DOHH2 (cell line): ENCODE data around the gene PLEKHA3.

Experiments used
- H3F3A ChIP-seq: fragments of 200-600 bp; sonication (generic), shearing (Covaris generic); 2 replicates; pipeline ENCODE4 v1.6.0; 2016; ENCODE audit warnings: antibody characterized with exemption, mild to moderate bottlenecking; ENCODE audit not compliant: control insufficient read depth, insufficient read depth
- H3K27ac ChIP-seq: fragments of 200-600 bp; sonication (generic); 2 replicates; pipeline ENCODE4 v1.5.1; 2014; ENCODE audit warnings: low read depth, mild to moderate bottlenecking, low read length, moderate library complexity
- H3K27me3 ChIP-seq: fragments of 200-600 bp; sonication (generic); 2 replicates; pipeline ENCODE4 v1.6.1; 2014; ENCODE audit warnings: mild to moderate bottlenecking, low read length, mixed read lengths; ENCODE audit not compliant: control insufficient read depth
- H3K36me3 ChIP-seq: fragments of 200-600 bp; sonication (generic); 2 replicates; pipeline ENCODE4 v1.6.1; 2014; ENCODE audit warnings: mild to moderate bottlenecking, low read length, moderate library complexity, mixed read lengths; ENCODE audit not compliant: control insufficient read depth
- H3K4me1 ChIP-seq: fragments of 200-600 bp; sonication (generic); 2 replicates; pipeline ENCODE4 v1.6.1; 2014; ENCODE audit warnings: mild to moderate bottlenecking, low read length, mixed read lengths; ENCODE audit not compliant: control insufficient read depth
- H3K4me2 ChIP-seq: fragments of 200-600 bp; sonication (generic); 2 replicates; pipeline ENCODE4 v1.6.0; 2014; ENCODE audit warnings: mild to moderate bottlenecking, low read length, moderate library complexity
- H3K4me3 ChIP-seq: fragments of 200-600 bp; sonication (generic); 2 replicates; pipeline ENCODE4 v1.5.1; 2014; ENCODE audit warnings: mild to moderate bottlenecking, low read length, mixed read lengths
- H3K79me2 ChIP-seq: fragments of 200-600 bp; sonication (generic); 2 replicates; pipeline ENCODE4 v1.6.1; 2014; ENCODE audit warnings: mild to moderate bottlenecking, low read length, mixed read lengths; ENCODE audit not compliant: control insufficient read depth
- H3K9me2 ChIP-seq: fragments of 200-600 bp; sonication (generic); replicated peaks from 2 replicates; pipeline ENCODE4 v1.6.1; 2014; ENCODE audit warnings: mild to moderate bottlenecking, low read length, mixed read lengths; ENCODE audit not compliant: control insufficient read depth
- H3K9me3 ChIP-seq: fragments of 200-600 bp; sonication (generic); 2 replicates; pipeline ENCODE4 v1.6.1; 2014; ENCODE audit warnings: antibody characterized with exemption, low read length, mixed read lengths; ENCODE audit not compliant: control insufficient read depth, insufficient read depth
- H4K20me1 ChIP-seq: fragments of 200-600 bp; sonication (generic); 2 replicates; pipeline ENCODE4 v1.6.0; 2014; ENCODE audit warnings: low read depth, mild to moderate bottlenecking, antibody characterized with exemption, low read length, moderate library complexity; ENCODE audit not compliant: control insufficient read depth, insufficient read depth
- CTCF ChIP-seq: fragments of 200-600 bp; sonication (generic); IDR thresholded peaks from one replicate; pipeline ENCODE4 v1.5.1; 2014; ENCODE audit warnings: antibody characterized with exemption, mild to moderate bottlenecking, low read depth, low read length; ENCODE audit not compliant: poor library complexity, severe bottlenecking
- EZH2phosphoT487 ChIP-seq: fragments of 200-600 bp; sonication (generic); IDR thresholded peaks from 2 replicates; pipeline ENCODE4 v1.6.1; 2017; ENCODE audit warnings: borderline replicate concordance, mild to moderate bottlenecking, antibody characterized with exemption, low read length, moderate library complexity, mixed read lengths

Gene PLEKHA3

GRCh38 chr2:178550352-178550751 lies 70.1 kb downstream of the PLEKHA3 start:
- no peaks in the 10 kb centered on the region for H4K20me1 ChIP-seq
- peaks cover 27% of the 10 kb centered on the region for H3K36me3 ChIP-seq
- H3K4me2 ChIP-seq, result no peak overlapping the region
- H3K27me3 ChIP-seq, result no peaks in the 10 kb centered on the region
- H3K27ac ChIP-seq, result no peak overlapping the region
- no peak overlapping the region for H3K4me3 ChIP-seq
- no peaks in the 10 kb centered on the region for H3K4me1 ChIP-seq
- no peaks in the 10 kb centered on the region for H3F3A ChIP-seq
- no peak for TF ChIP-seq CTCF
- no peak for TF ChIP-seq EZH2phosphoT487
- H3K9me2 ChIP-seq, result no peaks in the 10 kb centered on the region
- no peaks in the 10 kb centered on the region for H3K79me2 ChIP-seq
- H3K9me3 ChIP-seq, result no peaks in the 10 kb centered on the region

- H4K20me1 ChIP-seq, result no peaks in the 10 kb centered on the region
- no peak overlapping the region for H3K4me2 ChIP-seq
- H3K9me3 ChIP-seq, result no peaks in the 10 kb centered on the region
- H3F3A ChIP-seq, result no peaks in the 10 kb centered on the region
- H3K27ac ChIP-seq, result no peak overlapping the region
- H3K79me2 ChIP-seq, result no peaks in the 10 kb centered on the region
- no peak overlapping the region for H3K4me3 ChIP-seq
- H3K27me3 ChIP-seq, result no peaks in the 10 kb centered on the region
- no peaks in the 10 kb centered on the region for H3K4me1 ChIP-seq
- H3K9me2 ChIP-seq, result no peaks in the 10 kb centered on the region
- H3K36me3 ChIP-seq, result peaks cover 10% of the 10 kb centered on the region
- no peak for TF ChIP-seq EZH2phosphoT487
- TF ChIP-seq CTCF, result no peak
These were observed 72.8 kb downstream of the PLEKHA3 start for GRCh38 chr2:178553047-178553446.
